Uterus (tissue), 4 donors: ENCODE results near the gene NPHP4. TPM values are rescaled to one million over a fixed set of nuclear protein-coding genes. Genes with fewer than 3 reads are reported as not detected.
"Not testable (repeated sequence)": the region's sequence is repeated elsewhere in the genome, so short reads cannot be mapped to it uniquely, and the experiment has no call there.

ENCODE experiments used
- DNase-seq, 2 donors: peaks; one replicate each; pipeline ENCODE4 v3.0.0-alpha.2; 2019 to 2020
- H3K27ac ChIP-seq, 2 donors: fragments of 200-600 bp; sonication (generic); 1 replicate in 1 of 2; 2 replicates in 1 of 2; pipeline ENCODE4 v1.5.1; 2016 to 2018
- H3K27me3 ChIP-seq, 2 donors: fragments of 200-600 bp; sonication (generic); one replicate each; pipeline ENCODE4 v1.5.1; 2018 to 2019; ENCODE audit warnings: control low read depth in 1 of 2
- H3K36me3 ChIP-seq, 2 donors: fragments of 200-600 bp; sonication (generic); one replicate each; pipeline ENCODE4 v1.5.1; 2019; ENCODE audit warnings: control low read depth in 1 of 2
- H3K4me1 ChIP-seq, 2 donors: fragments of 200-600 bp; sonication (generic); one replicate each; pipeline ENCODE4 v1.5.1; 2018 to 2019; ENCODE audit warnings: control low read depth in 1 of 2
- H3K4me3 ChIP-seq, 2 donors: fragments of 200-600 bp; sonication (generic); 1 replicate in 1 of 2; 2 replicates in 1 of 2; pipeline ENCODE4 v1.5.1; 2018 to 2019; ENCODE audit warnings: mild to moderate bottlenecking in 1 of 2
- H3K9me3 ChIP-seq, 2 donors: fragments of 200-600 bp; sonication (generic); one replicate each; pipeline ENCODE4 v1.5.1; 2019; ENCODE audit warnings: control low read depth in 1 of 2
- POLR2A ChIP-seq, 2 donors: fragments of 450-650 bp; IDR thresholded peaks; one replicate each; pipeline ENCODE4 v1.6.1; 2016; ENCODE audit warnings: antibody characterized with exemption in 2 of 2, mild to moderate bottlenecking in 1 of 2, moderate library complexity in 1 of 2
- intact Hi-C: fragments of 100-400 bp; cut with DNase I; formaldehyde crosslinking; loops from one replicate; pipeline ENCODE4 v1.15.1; 2023; ENCODE audit warnings: low total_unique reads
- total RNA-seq, 4 donors: library from RNA; depleted of rRNA in 3 of 4; stranded (reverse); fragments of >200 nt in 3 of 4; gene quantifications; one replicate each; pipeline versions ENCODE4 v1.1.0 to v1.2.4, GENCODE V29; 2014 to 2023
- TF ChIP-seq, protein P1 (sequence below), 4 experiments: fragments of 200-600 bp in 2 of 4; fragments of 450-650 bp in 2 of 4; sonication (generic) in 2 of 4; IDR thresholded peaks; one replicate each; pipeline ENCODE4 v1.5.1; 2016 to 2019; ENCODE audit warnings: antibody characterized with exemption in 4 of 4, mild to moderate bottlenecking in 2 of 4, moderate library complexity in 1 of 4
- donor health status: DM: yes; HTN: yes; CAD: no.

Gene NPHP4
- total RNA-seq, 4 donors from 2014 or later, result 1.3 to 16.2 (median 7.0) TPM

DNA sequence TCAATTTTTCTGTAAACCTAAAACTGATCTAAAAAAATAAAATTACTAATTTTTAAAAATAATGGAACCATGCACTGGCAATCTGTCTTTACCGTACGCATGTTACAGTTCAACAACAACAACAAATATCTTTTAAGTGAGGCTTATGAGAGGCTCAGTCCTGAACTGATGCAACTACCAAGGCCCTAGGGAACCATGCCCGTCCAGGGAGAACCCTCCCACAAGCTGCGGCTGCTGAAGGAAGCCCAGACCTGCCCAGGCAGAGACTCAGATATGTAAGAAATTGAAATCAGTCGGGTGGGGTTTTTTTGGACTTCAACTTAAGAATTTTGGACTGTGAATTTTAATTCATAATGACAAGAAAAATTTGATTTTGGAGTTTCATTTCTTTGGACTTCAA lies 91.1 kb downstream of the NPHP4 start:
- intact Hi-C loops, result no loop called here
- Histone ChIP-seq H3K27ac (no peak overlapping the region), H3K9me3 (no peaks in the 10 kb centered on the region), H3K36me3 (no peaks in the 10 kb centered on the region), H3K4me1 (no peaks in the 10 kb centered on the region), H3K27me3 (no peaks in the 10 kb centered on the region), H3K4me3 (no peak overlapping the region)
- DNase-seq, result no peak
- TF ChIP-seq, protein P1, sequence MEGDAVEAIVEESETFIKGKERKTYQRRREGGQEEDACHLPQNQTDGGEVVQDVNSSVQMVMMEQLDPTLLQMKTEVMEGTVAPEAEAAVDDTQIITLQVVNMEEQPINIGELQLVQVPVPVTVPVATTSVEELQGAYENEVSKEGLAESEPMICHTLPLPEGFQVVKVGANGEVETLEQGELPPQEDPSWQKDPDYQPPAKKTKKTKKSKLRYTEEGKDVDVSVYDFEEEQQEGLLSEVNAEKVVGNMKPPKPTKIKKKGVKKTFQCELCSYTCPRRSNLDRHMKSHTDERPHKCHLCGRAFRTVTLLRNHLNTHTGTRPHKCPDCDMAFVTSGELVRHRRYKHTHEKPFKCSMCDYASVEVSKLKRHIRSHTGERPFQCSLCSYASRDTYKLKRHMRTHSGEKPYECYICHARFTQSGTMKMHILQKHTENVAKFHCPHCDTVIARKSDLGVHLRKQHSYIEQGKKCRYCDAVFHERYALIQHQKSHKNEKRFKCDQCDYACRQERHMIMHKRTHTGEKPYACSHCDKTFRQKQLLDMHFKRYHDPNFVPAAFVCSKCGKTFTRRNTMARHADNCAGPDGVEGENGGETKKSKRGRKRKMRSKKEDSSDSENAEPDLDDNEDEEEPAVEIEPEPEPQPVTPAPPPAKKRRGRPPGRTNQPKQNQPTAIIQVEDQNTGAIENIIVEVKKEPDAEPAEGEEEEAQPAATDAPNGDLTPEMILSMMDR (IDR thresholded peaks at IDR 0.05), result no peak
- TF ChIP-seq POLR2A (IDR thresholded peaks at IDR 0.05), result no peak

DNA sequence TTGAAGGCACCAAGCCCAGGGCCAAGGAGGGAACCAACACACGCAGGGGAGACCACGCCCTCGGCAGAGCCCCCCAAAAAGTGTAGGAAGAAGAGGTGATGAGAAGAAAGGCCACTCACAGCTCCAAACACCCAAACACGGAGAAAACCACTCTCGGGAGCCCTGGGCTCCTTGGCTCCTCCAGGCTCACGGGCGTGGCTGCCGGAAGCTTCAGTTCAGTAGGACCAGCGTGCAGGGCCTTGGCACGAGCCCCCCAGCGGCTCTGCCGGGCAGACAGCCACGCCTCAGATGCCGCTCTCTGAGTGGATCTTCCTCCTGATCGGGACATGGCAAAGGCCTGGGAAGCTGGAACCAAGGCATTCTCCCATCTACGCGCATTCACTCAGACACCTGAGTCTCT lies 94.0 kb downstream of the NPHP4 start:
- H3K27ac ChIP-seq, result no peak overlapping the region
- no peak for DNase-seq
- intact Hi-C loops, result no loop called here
- TF ChIP-seq, protein P1 (IDR thresholded peaks at IDR 0.05), result no peak
- no peak for TF ChIP-seq POLR2A (IDR thresholded peaks at IDR 0.05)
- no peak overlapping the region for H3K4me3 ChIP-seq
- H3K4me1 ChIP-seq, result no peaks in the 10 kb centered on the region
- no peaks in the 10 kb centered on the region for H3K27me3 ChIP-seq
- H3K9me3 ChIP-seq, result no peaks in the 10 kb centered on the region
- H3K36me3 ChIP-seq, result no peaks in the 10 kb centered on the region

DNA sequence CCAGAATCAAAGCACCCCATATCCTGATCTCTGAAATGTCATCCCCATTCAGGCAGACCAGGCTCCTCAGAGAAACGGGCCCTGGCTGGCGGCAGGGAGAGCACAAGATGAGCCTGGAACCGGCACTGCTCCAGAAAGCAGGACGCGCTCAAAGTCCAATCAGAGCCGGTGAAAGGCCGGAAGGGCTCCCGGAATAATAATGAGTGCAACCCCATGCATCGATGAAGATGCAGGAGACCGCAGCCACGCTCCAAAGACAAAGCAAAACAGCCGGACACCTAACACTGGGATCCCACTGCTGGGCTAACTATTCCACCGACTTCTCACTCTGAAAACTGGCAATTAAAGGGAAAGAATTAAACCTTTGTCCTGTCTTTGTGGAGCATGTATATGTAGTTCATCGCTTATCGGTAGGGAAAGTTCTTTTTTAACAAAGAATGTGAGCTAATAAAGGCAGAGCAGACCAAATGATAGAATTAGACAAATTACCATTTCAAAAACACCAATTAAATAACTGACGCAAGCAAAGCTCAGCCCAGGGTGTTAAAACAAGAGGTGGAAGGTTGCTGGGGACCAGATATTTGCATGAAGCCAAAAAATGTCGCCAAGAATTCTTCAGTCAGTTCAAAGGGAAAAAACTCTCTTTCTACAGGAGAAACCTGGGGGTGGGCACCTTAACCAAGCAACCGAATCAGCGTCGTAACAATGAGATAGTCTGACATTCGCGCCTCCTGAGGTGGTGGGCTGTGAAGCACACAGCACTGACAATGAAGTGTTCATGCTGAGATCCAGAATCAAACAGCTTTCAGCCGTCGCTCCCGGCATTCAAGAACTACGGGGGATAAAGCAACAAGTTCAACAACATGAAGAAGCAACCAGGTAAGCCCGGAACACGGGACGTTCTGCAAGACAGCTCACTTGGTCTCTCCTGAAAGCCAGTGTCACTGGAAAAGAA lies 95.2 kb downstream of the NPHP4 start:
- Histone ChIP-seq H3K9me3 (no peaks in the 10 kb centered on the region), H3K4me1 (no peaks in the 10 kb centered on the region), H3K27ac (no peak overlapping the region), H3K4me3 (no peak overlapping the region), H3K36me3 (no peaks in the 10 kb centered on the region), H3K27me3 (no peaks in the 10 kb centered on the region)
- intact Hi-C loops, result no loop called here
- no peak for DNase-seq
- TF ChIP-seq, protein P1 (IDR thresholded peaks at IDR 0.05), result no peak
- no peak for TF ChIP-seq POLR2A (IDR thresholded peaks at IDR 0.05)

DNA sequence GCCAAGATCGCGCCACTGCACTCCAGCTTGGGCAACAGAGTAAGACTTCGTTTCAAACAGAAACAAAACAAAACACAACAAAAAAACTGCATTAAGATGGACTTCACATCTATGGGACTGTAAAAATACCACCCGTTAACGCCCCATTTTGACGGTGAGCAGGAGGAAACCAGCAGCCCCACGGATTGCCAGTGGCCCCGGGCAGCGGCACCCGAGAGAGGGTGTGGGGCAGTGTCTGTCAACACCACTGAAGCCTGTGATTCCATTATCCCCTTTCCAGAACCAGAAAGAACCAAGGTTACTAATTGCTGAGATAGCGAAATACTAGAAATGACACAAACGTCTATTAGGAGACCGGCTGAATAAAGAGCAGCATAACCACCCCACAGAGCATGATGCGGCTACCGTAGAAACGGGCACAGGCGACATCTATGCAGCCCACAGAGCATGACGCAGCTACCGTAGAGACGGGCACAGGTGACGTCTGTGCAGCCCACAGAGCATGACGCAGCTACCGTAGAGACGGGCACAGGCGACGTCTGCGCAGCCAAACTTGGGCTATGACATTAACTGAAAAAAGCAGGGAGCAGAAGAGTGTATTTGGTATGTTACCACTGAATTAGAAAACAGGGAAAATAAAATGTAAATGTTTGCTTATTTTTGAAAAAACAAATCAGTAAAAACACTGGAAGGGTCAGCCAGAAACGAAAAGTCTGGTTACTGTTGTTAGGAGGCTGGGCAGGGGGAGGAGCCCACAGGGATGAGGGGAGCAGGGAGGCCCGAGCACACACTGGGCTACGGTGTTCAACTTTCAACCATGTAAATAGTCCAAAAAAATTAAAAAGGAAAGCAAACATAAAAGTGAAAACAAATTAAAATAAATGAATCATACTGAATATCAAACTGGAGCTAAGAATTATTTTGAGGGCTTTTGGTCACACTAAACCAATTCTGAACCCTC lies 96.5 kb downstream of the NPHP4 start:
- intact Hi-C loops, result no loop called here
- DNase-seq, result no peak
- TF ChIP-seq, protein P1 (IDR thresholded peaks at IDR 0.05), result no peak
- TF ChIP-seq POLR2A (IDR thresholded peaks at IDR 0.05), result no peak
- no peaks in the 10 kb centered on the region for H3K4me1 ChIP-seq
- H3K36me3 ChIP-seq, result no peaks in the 10 kb centered on the region
- H3K4me3 ChIP-seq, result no peak overlapping the region
- no peaks in the 10 kb centered on the region for H3K9me3 ChIP-seq
- H3K27ac ChIP-seq, result no peak overlapping the region
- H3K27me3 ChIP-seq, result no peaks in the 10 kb centered on the region

DNA sequence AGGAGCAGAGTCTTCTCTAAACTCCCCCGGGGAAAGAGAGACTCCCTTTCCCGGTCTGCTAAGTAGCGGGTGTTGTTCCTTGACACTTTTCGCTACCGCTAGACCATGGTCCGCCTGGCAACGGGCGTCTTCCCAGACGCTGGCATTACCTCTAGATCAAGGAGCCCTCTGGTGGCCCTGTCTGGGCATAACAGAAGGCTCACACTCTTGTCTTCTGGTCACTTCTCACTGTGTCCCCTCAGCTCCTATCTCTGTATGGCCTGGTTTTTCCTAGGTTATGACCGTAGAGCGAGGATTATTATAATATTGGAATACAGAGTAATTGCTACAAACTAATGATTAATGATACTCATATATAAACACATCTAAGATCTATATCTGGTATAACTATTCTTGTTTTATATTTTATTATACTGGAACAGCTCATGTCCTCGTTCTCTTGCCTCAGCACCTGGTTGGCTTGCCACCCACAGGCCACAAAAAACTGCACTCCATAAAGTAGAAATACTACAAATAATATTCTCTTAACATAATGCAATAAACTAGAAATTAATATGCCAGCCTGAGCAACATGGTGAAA lies 98.4 kb downstream of the NPHP4 start:
- H3K27ac ChIP-seq, H3K27me3 ChIP-seq, H3K36me3 ChIP-seq, H3K9me3 ChIP-seq, H3K4me3 ChIP-seq, intact Hi-C loops, H3K4me1 ChIP-seq, DNase-seq: not testable (repeated sequence)
